ENCODE results near the gene SLC9A5.

DNA sequence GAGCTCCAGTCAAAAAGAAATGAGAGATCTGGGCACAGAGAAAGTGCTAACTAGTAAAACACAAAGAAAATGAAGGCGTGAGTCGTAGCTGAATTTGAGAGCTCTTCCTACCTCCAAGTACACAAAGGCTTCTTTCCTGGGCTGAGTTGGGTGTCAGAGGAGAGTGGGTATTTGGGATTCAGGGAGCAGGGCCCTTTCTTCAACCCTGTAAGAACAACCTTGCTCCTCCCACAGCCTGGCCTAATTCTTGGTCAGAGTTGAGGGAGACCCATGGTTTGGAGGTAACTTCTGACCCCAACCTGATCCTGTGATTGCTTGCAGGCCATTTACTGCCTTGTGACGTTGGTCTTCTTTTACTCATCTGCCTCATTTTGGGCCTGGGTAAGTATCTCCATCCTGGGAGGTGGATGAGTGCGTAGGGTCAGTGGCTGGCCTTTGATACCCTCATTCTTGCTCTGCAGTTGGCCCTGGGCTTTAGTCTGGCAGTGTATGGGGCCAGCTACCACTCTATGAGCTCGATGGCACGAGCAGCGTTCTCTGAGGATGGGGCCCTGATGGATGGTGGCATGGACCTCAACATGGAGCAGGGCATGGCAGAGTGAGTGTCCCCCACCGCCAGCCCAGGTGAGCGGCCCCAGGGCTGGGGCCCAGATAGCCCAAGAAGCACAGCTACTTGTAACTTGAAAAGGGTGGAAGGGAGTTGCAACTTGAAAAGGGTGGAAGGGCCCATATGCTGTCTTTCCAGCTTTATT is 20.6 kb upstream of the SLC9A5 start:
- TF ChIP-seq EZH2 (IDR thresholded peaks at IDR 0.05; ENCODE audit: low read length) (no peak), CTCF (optimal IDR thresholded peaks at IDR 0.05 in 1 of 3, IDR thresholded peaks at IDR 0.05 in 1 of 3, conservative IDR thresholded peaks at IDR 0.05 in 1 of 3; ENCODE audit: extremely low read depth in 1 of 3, insufficient read depth in 2 of 3, low read length in 3 of 3) (no peak)
